GM12874 (cell line): ENCODE data around the gene ABCF2.

Experiments used
- TF ChIP-seq, protein P1 (sequence below): IDR thresholded peaks from 2 replicates; pipeline ENCODE4 v1.5.1; 2011; ENCODE audit warnings: low read depth, mild to moderate bottlenecking, control low read depth, low read length, moderate library complexity; ENCODE audit not compliant: insufficient read depth

ABCF2 gene

DNA sequence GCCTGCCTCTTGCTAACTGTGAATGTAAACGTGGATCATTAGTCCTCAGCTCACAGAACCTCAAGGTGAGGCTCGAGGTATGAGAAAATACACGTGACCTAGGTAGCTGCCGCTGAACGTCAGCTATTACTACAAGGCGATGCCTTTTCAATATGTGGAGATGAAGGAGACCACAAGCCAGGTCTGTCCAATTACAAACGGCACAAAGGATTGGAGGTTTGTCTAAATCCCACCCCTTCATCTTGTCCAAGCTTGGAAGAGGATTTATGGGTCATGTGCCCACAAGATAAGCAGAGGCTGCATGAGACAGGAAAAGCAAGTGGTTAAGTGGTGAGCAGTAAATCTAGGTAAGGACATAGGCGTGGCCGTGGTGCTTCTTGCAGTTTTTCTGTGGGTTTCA, 20.1 kb downstream of the ABCF2 start:
- TF ChIP-seq, protein P1, sequence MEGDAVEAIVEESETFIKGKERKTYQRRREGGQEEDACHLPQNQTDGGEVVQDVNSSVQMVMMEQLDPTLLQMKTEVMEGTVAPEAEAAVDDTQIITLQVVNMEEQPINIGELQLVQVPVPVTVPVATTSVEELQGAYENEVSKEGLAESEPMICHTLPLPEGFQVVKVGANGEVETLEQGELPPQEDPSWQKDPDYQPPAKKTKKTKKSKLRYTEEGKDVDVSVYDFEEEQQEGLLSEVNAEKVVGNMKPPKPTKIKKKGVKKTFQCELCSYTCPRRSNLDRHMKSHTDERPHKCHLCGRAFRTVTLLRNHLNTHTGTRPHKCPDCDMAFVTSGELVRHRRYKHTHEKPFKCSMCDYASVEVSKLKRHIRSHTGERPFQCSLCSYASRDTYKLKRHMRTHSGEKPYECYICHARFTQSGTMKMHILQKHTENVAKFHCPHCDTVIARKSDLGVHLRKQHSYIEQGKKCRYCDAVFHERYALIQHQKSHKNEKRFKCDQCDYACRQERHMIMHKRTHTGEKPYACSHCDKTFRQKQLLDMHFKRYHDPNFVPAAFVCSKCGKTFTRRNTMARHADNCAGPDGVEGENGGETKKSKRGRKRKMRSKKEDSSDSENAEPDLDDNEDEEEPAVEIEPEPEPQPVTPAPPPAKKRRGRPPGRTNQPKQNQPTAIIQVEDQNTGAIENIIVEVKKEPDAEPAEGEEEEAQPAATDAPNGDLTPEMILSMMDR, result no peak

DNA sequence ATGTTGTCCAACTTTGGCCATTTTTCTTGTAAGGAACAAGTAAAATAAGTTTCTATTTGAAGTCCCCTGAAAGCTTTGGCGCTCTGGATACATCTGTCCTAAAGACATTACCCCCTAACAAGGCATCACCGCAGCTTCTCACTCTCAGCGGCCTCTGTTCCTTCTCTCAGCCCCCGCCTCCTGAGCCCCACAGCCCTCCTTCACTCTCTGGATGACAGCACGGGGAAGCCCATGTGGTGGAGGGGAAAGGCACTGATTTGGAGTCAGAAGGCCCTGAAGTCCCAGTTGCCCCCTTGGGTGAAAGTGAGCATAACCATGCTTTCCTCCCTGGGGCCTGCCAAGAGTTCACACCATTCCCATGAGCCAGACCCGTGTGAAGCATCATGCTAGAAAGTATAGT, 21.3 kb downstream of the ABCF2 start:
- TF ChIP-seq, protein P1, result no peak

GRCh38 chr7:151204383-151205032, 22.5 kb downstream of the ABCF2 start:
- TF ChIP-seq, protein P1, result no peak

DNA sequence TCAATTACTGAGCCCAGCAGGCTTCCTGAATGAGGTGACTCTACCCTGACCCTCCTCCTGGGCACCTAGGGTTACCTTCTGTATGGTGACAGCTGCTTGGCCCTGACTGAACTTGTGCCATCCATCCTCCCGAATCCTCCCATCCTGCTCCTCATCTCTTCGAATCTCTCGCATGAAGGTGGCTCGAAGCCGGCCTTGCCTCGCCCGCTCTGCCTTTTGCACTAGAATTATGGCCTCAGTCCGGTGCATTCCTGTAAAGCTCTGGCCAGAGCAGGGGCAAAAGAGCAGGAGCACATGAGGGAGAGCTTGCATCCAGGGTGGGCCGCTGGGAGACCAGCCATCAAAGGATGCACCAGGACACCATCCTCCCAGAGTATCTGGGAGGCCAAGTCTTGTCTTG, 24.2 kb downstream of the ABCF2 start:
- TF ChIP-seq, protein P1, result no peak

DNA sequence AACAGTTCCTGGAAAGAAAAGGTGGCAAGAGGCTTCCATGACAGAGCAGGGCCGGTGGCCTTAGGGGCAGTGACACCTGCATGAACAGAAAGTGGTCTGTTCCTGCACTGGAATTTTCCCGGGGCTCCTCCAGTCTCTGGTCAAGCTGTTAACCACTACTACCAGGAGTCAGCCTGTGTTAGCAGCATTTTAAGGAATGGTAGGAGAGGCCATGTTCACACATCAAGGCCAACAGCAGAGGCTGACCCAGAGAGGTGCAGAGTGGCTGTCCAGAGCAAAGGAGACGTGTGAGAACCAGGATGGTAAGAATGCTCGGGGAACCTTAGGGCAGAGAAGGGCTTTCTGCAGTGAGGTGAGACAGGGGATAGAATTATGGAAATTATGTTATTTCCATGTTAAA, 25.3 kb downstream of the ABCF2 start:
- TF ChIP-seq, protein P1, result no peak

- TF ChIP-seq, protein P1, result no peak
Observed at GRCh38 chr7:151201344-151201743, 25.7 kb downstream of the ABCF2 start.

- TF ChIP-seq, protein P1, result no peak
Observed at GRCh38 chr7:151198945-151199848, 27.8 kb downstream of the ABCF2 start.
